NCI-H2029 treated with DMSO at 0.1 percent for 48 hours (cell line): ENCODE data around the gene SLC7A7.
"Not testable (repeated sequence)": the region's sequence is repeated elsewhere in the genome, so short reads cannot be mapped to it uniquely, and the experiment has no call there.

Experiments
- DNase-seq: peaks from one replicate; lab custom pipeline; 2025; lab: John Stamatoyannopoulos, UW

The SLC7A7 gene

GRCh38 chr14:22786685-22787084, 28.6 kb downstream of the SLC7A7 start:
- DNase-seq = no peak

- no peak for DNase-seq
Measured at GRCh38 chr14:22781301-22781991, 33.8 kb downstream of the SLC7A7 start.

GRCh38 chr14:22780941-22781300, 34.3 kb downstream of the SLC7A7 start:
- DNase-seq = no peak

DNA sequence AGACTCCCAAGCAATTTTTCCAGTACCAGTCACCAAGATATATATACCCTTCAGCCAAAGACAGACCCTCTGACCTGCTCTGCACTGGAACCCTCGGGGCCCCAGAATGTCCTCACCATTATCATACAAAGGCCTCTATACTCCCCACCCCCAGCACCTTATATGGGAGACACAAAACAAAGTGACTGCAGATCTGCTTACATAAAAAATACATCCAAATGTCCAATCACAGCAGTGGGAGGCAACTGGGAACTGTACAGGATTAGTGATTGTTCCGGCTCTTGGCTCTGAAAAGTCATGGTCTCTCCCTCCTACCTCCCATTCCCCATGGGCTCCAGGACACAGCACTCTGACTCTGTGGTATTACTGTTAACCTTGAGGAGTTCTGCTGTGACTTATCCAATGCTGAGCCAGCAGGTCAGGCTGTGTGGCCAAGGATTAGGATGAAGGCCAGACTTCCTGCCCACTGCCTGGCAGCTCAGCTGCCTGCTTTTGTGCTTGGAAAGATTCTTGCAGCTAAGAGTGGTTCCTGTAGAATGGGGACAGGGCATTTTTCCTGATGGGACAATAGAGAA, 35.0 kb downstream of the SLC7A7 start:
- DNase-seq = no peak

- no peak for DNase-seq
Measured at GRCh38 chr14:22778084-22778483, 37.2 kb downstream of the SLC7A7 start.

- not testable (repeated sequence) for DNase-seq
Measured at GRCh38 chr14:22776849-22777248, 38.4 kb downstream of the SLC7A7 start.

- DNase-seq = no peak
Measured at GRCh38 chr14:22776215-22776614, 39.0 kb downstream of the SLC7A7 start.

DNA sequence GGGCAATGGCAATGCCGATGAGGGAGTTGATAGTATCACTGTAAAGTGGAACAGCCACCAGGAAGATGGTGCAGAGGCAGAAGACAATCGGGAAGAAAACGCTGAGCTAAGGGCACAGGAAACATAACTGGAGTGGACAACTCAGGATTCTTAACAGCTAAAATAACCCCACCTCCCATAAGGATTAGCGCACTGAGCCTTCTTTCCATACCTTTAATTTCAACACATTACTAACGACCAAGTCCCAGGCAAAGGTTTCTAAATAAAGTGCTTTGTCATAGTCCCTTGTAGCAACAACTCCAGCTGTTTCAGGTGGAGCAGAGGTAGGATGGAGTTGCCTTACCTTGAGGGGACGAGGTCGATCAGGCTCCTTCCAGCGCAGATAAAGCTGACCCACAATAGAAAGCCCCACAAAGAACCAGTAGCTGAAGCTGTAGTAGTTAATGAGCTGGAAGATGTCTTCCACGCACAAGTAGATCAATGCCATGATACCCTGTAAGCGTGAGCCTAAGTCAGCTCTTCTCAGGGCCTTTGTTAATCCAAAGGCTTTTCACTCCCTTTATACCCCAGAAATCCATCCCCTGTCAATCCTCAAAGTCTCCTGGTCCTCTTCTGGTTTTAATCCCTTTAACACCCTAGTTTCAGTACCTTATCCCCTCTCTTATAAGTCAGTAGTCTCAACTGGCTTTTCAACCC, 41.1 kb downstream of the SLC7A7 start:
- DNase-seq = no peak

DNA sequence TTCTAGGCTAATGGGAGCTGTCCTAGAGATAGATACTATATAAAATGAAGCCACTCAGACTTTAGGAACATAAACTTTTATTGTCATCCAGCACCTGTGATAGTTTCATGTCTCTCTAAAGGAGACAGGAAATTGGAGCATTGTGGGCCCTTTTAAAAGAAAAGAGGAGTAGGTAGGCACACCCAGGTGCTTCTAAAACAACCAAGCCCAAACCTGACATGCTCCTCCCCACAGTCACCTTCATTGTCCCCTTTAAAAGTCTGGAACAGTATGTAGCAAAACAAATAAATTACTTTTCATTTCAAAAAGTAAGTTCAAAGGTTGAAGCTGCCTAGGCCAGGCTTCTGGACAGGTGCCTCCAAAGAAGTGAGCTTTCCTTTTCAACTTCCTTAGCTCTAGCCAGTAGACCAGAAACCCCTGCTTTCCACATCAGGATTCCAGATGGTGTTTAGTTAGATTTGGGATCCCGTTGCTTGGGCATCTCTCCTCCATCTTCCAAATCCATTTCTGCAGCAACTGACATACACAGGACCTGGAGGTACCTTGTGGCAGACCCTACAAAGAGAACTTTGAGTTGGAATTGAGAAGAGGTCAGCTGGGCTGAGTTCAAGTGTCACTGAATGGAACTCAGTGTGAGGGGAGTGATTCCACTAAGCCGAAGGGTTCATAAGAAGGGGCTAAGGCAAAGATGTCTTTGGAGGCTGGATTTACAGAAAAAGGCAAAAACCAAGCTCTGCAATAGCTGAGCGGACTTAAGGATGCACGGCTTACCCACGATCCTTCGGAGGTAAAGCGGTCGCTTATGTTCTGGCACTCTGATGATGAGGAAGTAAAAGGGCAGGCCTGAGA, 41.8 kb downstream of the SLC7A7 start:
- DNase-seq = no peak

- no peak for DNase-seq
Measured at GRCh38 chr14:22772725-22773124, 42.5 kb downstream of the SLC7A7 start.

GRCh38 chr14:22770481-22771187, 44.6 kb downstream of the SLC7A7 start:
- no peak for DNase-seq

DNA sequence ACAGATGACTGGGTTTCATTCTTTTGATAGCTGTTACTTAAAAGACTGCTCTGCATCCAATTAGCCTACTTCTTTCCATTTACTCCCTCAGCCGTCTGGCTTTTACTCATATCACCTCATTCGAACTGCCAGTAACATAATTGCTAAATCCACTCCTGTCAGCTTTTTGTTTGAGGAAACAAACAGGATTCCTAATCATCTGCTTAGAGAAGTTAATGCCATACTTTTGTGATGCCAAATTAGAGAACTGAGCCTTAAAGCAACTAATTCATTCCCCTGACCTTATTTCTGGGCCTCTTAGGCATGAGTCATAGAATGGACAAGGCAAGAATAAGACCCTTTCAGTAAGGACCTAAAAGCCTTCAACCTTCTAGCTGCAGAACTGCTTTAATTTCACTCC, 45.9 kb downstream of the SLC7A7 start:
- DNase-seq = no peak

GRCh38 chr14:22768947-22769346, 46.3 kb downstream of the SLC7A7 start:
- DNase-seq = no peak

DNA sequence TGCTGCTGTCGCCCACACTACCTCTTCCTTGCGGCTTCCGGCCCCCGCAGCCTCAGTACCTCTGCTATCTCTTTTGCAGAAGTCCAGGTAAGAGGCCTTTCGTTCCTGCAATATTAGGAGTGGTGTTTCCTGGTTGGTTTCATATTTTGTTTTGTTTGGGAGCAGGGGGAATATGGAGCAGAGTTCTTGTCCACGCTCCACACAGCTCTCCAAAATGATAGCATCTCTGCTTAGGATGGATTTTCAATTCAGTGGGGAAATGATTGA, 48.0 kb downstream of the SLC7A7 start:
- DNase-seq = no peak

GRCh38 chr14:22766457-22767322, 48.5 kb downstream of the SLC7A7 start, which contains the start of gene OXA1L:
TSS of gene OXA1L (plus strand) at chr14:22766688. CDS start at chr14:22766702, 14 bp downstream.
- peak; percentile 100 for DNase-seq

DNA sequence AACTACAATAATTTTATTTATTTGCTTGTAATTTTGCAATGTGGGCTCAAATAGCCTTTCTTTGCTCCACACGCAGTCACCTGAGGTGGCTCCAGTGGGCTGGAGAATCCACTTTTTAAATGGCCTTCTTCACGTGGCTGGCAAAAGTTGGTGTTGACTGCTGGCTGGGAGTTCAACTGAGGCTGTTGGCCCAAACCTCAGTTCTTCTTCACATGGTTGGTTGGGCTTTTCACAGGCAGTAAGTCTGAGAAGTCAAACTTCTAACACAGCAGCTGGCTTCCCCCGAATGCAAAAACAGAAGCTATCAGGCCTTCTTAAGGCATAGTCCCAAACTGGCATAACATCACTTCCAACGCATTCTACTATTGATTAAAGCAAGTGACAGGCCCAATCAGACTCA, 50.9 kb downstream of the SLC7A7 start:
- DNase-seq = no peak

DNA sequence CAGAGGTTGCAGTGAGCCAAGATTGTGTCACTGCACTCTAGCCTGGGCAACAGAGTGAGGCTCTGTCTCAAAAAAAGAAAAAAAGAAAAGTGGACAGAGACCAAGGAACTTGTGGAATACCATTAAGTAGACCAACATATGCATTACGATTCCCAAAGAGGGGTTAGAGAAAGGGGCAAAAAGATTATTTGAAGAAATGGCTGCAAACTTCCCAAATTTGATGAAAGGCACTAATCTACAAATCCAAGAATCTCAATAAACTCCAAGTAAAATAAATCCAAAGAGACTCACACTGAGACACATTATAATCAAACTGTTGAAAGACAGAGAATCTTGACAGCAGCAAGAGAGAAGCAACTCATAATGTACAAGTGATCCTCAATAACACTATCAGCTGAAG, 53.5 kb downstream of the SLC7A7 start:
- DNase-seq = no peak

DNA sequence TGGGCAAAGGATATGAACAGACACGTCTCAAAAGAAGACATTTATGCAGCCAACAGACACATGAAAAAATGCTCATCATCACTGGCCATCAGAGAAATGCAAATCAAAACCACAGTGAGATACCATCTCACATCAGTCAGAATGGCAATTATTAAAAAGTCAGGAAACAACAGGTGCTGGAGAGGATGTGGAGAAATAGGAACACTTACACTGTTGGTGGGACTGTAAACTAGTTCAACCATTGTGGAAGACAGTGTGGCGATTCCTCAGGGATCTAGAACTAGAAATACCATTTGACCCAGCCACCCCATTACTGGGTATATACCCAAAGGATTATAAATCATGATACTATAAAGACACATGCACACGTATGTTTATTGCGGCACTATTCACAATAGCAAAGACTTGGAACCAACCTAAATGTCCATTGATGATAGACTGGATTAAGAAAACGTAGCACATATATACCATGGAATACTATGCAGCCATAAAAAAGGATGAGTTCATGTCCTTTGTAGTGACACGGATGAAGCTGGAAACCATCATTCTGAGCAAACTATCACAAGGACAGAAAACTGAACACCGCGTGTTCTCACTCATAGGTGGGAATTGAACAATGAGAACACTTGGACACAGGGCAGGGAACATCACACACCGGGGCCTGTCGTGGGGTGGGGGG, 57.1 kb downstream of the SLC7A7 start:
- not testable (repeated sequence) for DNase-seq

DNA sequence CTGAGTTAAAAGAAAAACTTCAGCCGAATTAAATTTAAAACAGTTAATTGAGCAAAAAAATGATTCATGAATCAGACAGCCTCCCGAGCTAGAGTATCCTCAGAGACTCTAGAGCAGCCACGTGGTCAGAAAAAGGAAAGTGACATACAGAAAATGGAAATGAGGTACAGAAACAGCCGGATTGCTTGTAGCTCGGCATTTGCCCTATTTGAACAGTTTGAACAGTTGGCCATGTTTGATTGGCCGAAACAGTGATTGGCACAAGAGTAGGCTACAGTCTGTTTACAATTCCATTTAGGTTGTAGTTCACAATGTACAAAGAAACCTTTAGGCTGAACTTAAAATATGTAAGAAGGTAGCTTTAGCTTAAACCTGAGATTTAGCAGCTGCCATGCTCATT, 61.6 kb downstream of the SLC7A7 start:
- DNase-seq = no peak

- DNase-seq = no peak
Measured at GRCh38 chr14:22752422-22752821, 62.8 kb downstream of the SLC7A7 start.
